Measurements from ENCODE around the gene SLC35E2B.

The SLC35E2B gene

GRCh38 chr1:1626207-1627141, 66.1 kb downstream of the SLC35E2B start:
- DNase-seq (ENCODE audit: low read depth in 1 of 2, low spot score in 1 of 2), result no peak

- DNase-seq (ENCODE audit: low read depth in 1 of 2, low spot score in 1 of 2), result no peak
These were observed 66.8 kb downstream of the SLC35E2B start for GRCh38 chr1:1625824-1626206.

- no peak for DNase-seq (ENCODE audit: low read depth in 1 of 2, low spot score in 1 of 2)
These were observed 67.2 kb downstream of the SLC35E2B start for GRCh38 chr1:1625404-1625775.

- DNase-seq (ENCODE audit: low read depth in 1 of 2, low spot score in 1 of 2), result no peak
These were observed 67.9 kb downstream of the SLC35E2B start for GRCh38 chr1:1624443-1625403.

GRCh38 chr1:1623631-1624442, 68.8 kb downstream of the SLC35E2B start:
- DNase-seq (ENCODE audit: low read depth in 1 of 2, low spot score in 1 of 2), result no peak

- DNase-seq (ENCODE audit: low read depth in 1 of 2, low spot score in 1 of 2), result no peak
These were observed 69.4 kb downstream of the SLC35E2B start for GRCh38 chr1:1623181-1623630.

GRCh38 chr1:1622788-1623094, 69.9 kb downstream of the SLC35E2B start:
- DNase-seq (ENCODE audit: low read depth in 1 of 2, low spot score in 1 of 2), result no peak

- no peak for DNase-seq (ENCODE audit: low read depth in 1 of 2, low spot score in 1 of 2)
These were observed 70.4 kb downstream of the SLC35E2B start for GRCh38 chr1:1622010-1622787.

GRCh38 chr1:1621173-1622009, 71.2 kb downstream of the SLC35E2B start:
- DNase-seq (ENCODE audit: low read depth in 1 of 2, low spot score in 1 of 2), result no peak

GRCh38 chr1:1620433-1621139, 72.0 kb downstream of the SLC35E2B start:
- no peak for DNase-seq (ENCODE audit: low read depth in 1 of 2, low spot score in 1 of 2)

- no peak for DNase-seq (ENCODE audit: low read depth in 1 of 2, low spot score in 1 of 2)
These were observed 72.7 kb downstream of the SLC35E2B start for GRCh38 chr1:1619917-1620361.

GRCh38 chr1:1618396-1619068, 74.1 kb downstream of the SLC35E2B start:
- DNase-seq (ENCODE audit: low read depth in 1 of 2, low spot score in 1 of 2), result no peak

- no peak for DNase-seq (ENCODE audit: low read depth in 1 of 2, low spot score in 1 of 2)
These were observed 74.7 kb downstream of the SLC35E2B start for GRCh38 chr1:1617925-1618324.

GRCh38 chr1:1617516-1617915, 75.1 kb downstream of the SLC35E2B start:
- DNase-seq (ENCODE audit: low read depth in 1 of 2, low spot score in 1 of 2), result no peak

GRCh38 chr1:1616838-1617237, 75.8 kb downstream of the SLC35E2B start:
- DNase-seq (ENCODE audit: low read depth in 1 of 2, low spot score in 1 of 2), result no peak

- no peak for DNase-seq (ENCODE audit: low read depth in 1 of 2, low spot score in 1 of 2)
These were observed 76.4 kb downstream of the SLC35E2B start for GRCh38 chr1:1616045-1616790.

GRCh38 chr1:1615256-1616044, 77.1 kb downstream of the SLC35E2B start, which contains the start of gene MIB2:
Gene MIB2, plus strand, starts transcription at chr1:1615500. Its CDS starts 7,953 bp downstream, at chr1:1623453.
- peak; percentile 98 for DNase-seq (ENCODE audit: low read depth in 1 of 2, low spot score in 1 of 2)

All from stimulated activated CD4-positive, alpha-beta T cell treated with anti-CD3 and anti-CD28 coated beads, Interleukin-15, amount 100 ng/mL, for 1 hour (primary cell).